Thymus (tissue), 11 donors: ENCODE data around the gene GAREM1. TPM values are rescaled to one million over a fixed set of nuclear protein-coding genes. Genes with fewer than 3 reads are reported as not detected.

Source experiments
- DNase-seq, 9 donors: peaks; one replicate each; pipeline ENCODE4 v3.0.0-alpha.2; 2013; ENCODE audit warnings: low spot score in 9 of 9, low read depth in 6 of 9, missing footprints in 1 of 9
- H3K27ac ChIP-seq, 2 donors: one replicate each; pipeline ENCODE4 v1.5.1; 2013; ENCODE audit warnings: control low read depth in 1 of 2, low read depth in 1 of 2, low read length in 1 of 2, mild to moderate bottlenecking in 1 of 2, moderate library complexity in 1 of 2
- H3K27me3 ChIP-seq, 2 donors: one replicate each; pipeline ENCODE4 v1.5.1; 2013; ENCODE audit warnings: low read length in 1 of 2; ENCODE audit not compliant: control insufficient read depth in 2 of 2, insufficient read depth in 1 of 2
- H3K36me3 ChIP-seq, 2 donors: one replicate each; pipeline ENCODE4 v1.5.1; 2013; ENCODE audit warnings: low read length in 1 of 2, mild to moderate bottlenecking in 1 of 2, moderate library complexity in 1 of 2; ENCODE audit not compliant: control insufficient read depth in 2 of 2, insufficient read depth in 2 of 2
- H3K4me1 ChIP-seq, 2 donors: one replicate each; pipeline ENCODE4 v1.5.1; 2013; ENCODE audit warnings: low read length in 2 of 2; ENCODE audit not compliant: control insufficient read depth in 2 of 2, insufficient read depth in 2 of 2
- H3K4me3 ChIP-seq, 2 donors: one replicate each; pipeline ENCODE4 v1.5.1; 2013; ENCODE audit warnings: low read length in 2 of 2, control low read depth in 1 of 2, mild to moderate bottlenecking in 1 of 2
- H3K9me3 ChIP-seq, 2 donors: one replicate each; pipeline ENCODE4 v1.5.1; 2013; ENCODE audit warnings: low read length in 1 of 2, mild to moderate bottlenecking in 1 of 2; ENCODE audit not compliant: control insufficient read depth in 2 of 2, insufficient read depth in 1 of 2
- WGBS: extraction: QIAGEN DNeasy Blood & Tissue Kit; methylation state at CpG from one replicate; pipeline ENCODE4 v1.1.7; 2013; 5-methylcytosine and 5-hydroxymethylcytosine counted together
- polyA plus RNA-seq: library from polyadenylated mRNA; stranded (reverse); fragments of 200-250 nt; gene quantifications from one replicate; pipeline ENCODE4 v1.2.3, GENCODE V29; 2013
- total RNA-seq: library from RNA; stranded (reverse); fragments of 120-200 nt; gene quantifications from one replicate; pipeline ENCODE4 v1.2.4, GENCODE V29; 2013
- donor health status: healthy.

GAREM1 gene
- total and polyA plus RNA-seq, 2 donors, result 0.57 to 1.5 TPM

DNA sequence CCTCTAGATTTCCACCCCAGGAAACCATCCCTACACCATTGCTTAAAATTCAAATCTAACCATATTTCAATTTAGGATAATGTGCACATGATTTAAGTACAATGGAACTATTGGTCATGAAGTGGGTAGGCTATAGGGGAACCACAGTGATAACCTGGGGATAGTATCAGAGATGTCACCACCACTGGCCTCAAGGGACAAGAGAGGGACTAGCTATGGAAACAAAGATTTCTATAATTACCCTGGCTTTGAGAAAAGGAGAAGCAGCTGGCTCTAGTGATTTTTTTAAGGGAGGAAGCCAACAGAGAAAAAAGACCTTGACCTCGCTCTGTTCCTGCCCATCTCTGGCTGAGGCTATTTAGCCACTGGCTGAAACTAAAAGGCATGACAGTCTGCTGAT is 148.9 kb downstream of the GAREM1 start:
- H3K9me3 ChIP-seq, result no peaks in the 10 kb centered on the region
- no peaks in the 10 kb centered on the region for H3K36me3 ChIP-seq
- H3K4me1 ChIP-seq, result no peaks in the 10 kb centered on the region
- DNase-seq, result no peak
- no peak overlapping the region for H3K4me3 ChIP-seq
- WGBS, result 86% methylated on average over 1 of the region's 1 CpG
- H3K27me3 ChIP-seq, result no peaks in the 10 kb centered on the region
- H3K27ac ChIP-seq, result no peak overlapping the region

DNA sequence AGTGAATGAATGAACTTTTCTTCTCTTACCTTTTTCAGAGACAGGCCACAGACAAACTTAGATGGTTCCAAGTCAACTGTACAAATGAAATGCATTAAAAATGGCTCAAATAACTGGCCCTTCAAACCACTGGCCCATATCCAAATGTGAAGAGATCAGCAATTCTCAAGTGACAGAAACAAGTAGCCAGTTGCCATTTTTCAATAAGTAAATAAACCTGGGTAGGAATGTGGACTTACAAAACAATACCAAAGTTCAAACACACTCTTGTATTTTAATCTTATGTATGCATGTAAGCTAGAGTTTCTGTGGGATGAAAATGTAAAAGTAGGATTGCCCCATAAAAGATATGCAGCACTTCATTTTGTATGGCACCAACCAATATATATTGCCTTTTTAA is 151.6 kb downstream of the GAREM1 start:
- Histone ChIP-seq H3K36me3 (no peaks in the 10 kb centered on the region), H3K4me1 (no peaks in the 10 kb centered on the region), H3K27ac (no peak overlapping the region), H3K27me3 (no peaks in the 10 kb centered on the region), H3K4me3 (no peak overlapping the region), H3K9me3 (no peaks in the 10 kb centered on the region)
- no peak for DNase-seq

DNA sequence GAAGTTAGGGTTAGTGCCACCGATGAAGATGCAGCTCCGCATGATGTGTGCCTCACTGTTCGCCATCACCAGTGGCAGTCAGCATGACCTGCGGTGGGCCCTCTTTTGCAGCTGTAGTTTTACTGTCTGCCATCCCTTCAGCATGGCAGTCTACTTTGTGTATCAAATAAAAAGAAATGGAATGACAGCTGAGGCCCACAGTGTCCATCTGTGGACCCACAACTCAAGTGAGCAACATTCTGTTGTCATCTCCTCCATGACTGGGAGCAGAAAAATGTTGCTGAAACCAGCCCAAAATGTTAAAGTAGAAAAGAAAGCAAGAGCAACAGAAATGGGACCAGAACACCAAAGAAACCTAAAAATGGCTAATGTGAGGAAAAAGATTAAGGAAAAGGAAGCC is 152.1 kb downstream of the GAREM1 start:
- DNase-seq, result no peak
- Histone ChIP-seq H3K9me3 (no peaks in the 10 kb centered on the region), H3K36me3 (no peaks in the 10 kb centered on the region), H3K27ac (no peak overlapping the region), H3K4me1 (no peaks in the 10 kb centered on the region), H3K4me3 (no peak overlapping the region), H3K27me3 (no peaks in the 10 kb centered on the region)
- WGBS, result 98% methylated on average over 4 of the region's 4 CpGs

DNA sequence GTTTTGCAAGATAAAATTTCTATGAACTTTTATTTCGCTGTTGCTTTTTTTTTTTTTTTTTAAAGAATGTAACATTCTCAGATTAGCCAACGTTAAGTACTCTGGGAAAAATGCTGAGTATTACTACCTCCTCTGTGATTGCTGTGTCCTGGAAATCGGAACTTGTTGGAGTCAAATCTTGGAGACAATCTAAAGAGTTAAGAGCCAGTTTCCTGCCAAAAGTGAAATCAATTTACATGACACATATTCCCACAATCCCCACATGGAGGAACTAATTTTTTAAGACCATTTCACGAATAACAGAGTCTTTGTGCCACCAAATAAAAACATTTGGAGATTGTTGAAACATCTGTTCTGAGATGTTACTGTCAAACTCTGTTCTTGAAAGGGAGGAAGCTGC is 153.0 kb downstream of the GAREM1 start:
- H3K27me3 ChIP-seq, result no peaks in the 10 kb centered on the region
- no peaks in the 10 kb centered on the region for H3K4me1 ChIP-seq
- H3K4me3 ChIP-seq, result no peak overlapping the region
- H3K27ac ChIP-seq, result no peak overlapping the region
- DNase-seq, result no peak
- H3K9me3 ChIP-seq, result no peaks in the 10 kb centered on the region
- 71% methylated on average over 4 of the region's 4 CpGs for WGBS
- no peaks in the 10 kb centered on the region for H3K36me3 ChIP-seq

DNA sequence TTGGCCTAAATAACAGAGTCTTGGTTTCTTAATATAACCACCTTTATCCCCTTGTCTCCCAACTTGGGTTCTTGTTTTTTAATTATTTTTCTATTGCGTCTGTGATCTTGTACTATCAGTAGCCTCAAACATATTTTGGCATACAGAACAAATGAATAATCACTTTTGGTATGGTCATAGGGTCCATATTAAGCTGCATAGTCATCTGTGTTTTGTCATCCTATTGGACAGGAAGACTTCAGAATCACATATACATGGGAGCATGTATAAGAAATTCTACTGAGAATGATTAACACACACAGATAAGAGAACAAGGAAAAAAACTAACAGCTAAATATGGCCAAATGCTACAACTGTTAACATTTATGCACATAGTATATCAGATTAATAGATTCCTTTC is 154.8 kb downstream of the GAREM1 start:
- H3K27ac ChIP-seq, result no peak overlapping the region
- H3K4me1 ChIP-seq, result no peaks in the 10 kb centered on the region
- no peak overlapping the region for H3K4me3 ChIP-seq
- DNase-seq, result no peak
- no peaks in the 10 kb centered on the region for H3K27me3 ChIP-seq
- 97% methylated on average over 1 of the region's 1 CpG for WGBS
- H3K9me3 ChIP-seq, result no peaks in the 10 kb centered on the region
- H3K36me3 ChIP-seq, result no peaks in the 10 kb centered on the region

GRCh38 chr18:32310774-32311173 is 159.9 kb downstream of the GAREM1 start:
- Histone ChIP-seq H3K36me3 (no peaks in the 10 kb centered on the region), H3K27ac (no peak overlapping the region), H3K27me3 (no peaks in the 10 kb centered on the region), H3K4me3 (no peak overlapping the region), H3K9me3 (no peaks in the 10 kb centered on the region), H3K4me1 (no peaks in the 10 kb centered on the region)
- DNase-seq, result no peak
- WGBS, result 91% methylated on average over 2 of the region's 2 CpGs

DNA sequence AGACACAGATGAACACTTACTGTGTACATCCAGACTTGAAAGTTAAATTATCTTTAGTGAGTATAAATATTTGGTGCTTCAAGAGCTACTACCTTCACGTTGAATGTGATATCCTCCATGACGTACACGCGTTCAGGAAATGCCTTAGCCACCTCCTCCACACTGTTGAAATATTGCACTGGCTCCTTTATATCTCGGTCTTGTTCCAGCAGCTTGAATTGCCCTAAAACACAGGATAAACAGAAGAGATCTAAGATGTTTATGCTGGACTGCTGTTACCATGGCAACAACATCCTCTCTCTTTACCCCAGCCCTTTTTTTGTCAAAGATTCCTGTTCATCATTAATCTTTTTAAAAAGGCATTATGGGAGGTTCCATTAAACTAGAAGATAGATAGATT is 160.6 kb downstream of the GAREM1 start:
- no peak overlapping the region for H3K27ac ChIP-seq
- H3K4me3 ChIP-seq, result no peak overlapping the region
- H3K4me1 ChIP-seq, result no peaks in the 10 kb centered on the region
- H3K27me3 ChIP-seq, result no peaks in the 10 kb centered on the region
- H3K36me3 ChIP-seq, result no peaks in the 10 kb centered on the region
- H3K9me3 ChIP-seq, result no peaks in the 10 kb centered on the region
- 86% methylated on average over 5 of the region's 5 CpGs for WGBS
- DNase-seq, result no peak

- Histone ChIP-seq H3K27ac (no peak overlapping the region), H3K4me3 (no peak overlapping the region), H3K9me3 (no peaks in the 10 kb centered on the region), H3K27me3 (no peaks in the 10 kb centered on the region), H3K4me1 (no peaks in the 10 kb centered on the region), H3K36me3 (no peaks in the 10 kb centered on the region)
- 90% methylated on average over 3 of the region's 3 CpGs for WGBS
- DNase-seq, result no peak
Observed at GRCh38 chr18:32308493-32309120, 162.1 kb downstream of the GAREM1 start.

- Histone ChIP-seq H3K27ac (no peak overlapping the region), H3K36me3 (no peaks in the 10 kb centered on the region), H3K4me1 (no peaks in the 10 kb centered on the region), H3K4me3 (no peak overlapping the region), H3K27me3 (no peaks in the 10 kb centered on the region), H3K9me3 (no peaks in the 10 kb centered on the region)
- DNase-seq, result no peak
- 96% methylated on average over 4 of the region's 4 CpGs for WGBS
Observed at GRCh38 chr18:32303400-32303799, 167.3 kb downstream of the GAREM1 start.

- Histone ChIP-seq H3K27me3 (no peaks in the 10 kb centered on the region), H3K27ac (no peak overlapping the region), H3K4me1 (no peaks in the 10 kb centered on the region), H3K36me3 (no peaks in the 10 kb centered on the region), H3K9me3 (no peaks in the 10 kb centered on the region), H3K4me3 (no peak overlapping the region)
- DNase-seq, result no peak
- WGBS, result 84% methylated on average over 5 of the region's 5 CpGs
Observed at GRCh38 chr18:32302806-32303205, 167.9 kb downstream of the GAREM1 start.
